DMS 273 (cell line): ENCODE data around the gene NID2.

ENCODE experiments used
- DNase-seq: peaks from one replicate; lab custom pipeline; 2025; ENCODE audit not compliant: unreplicated experiment; lab: John Stamatoyannopoulos, UW

Gene NID2

GRCh38 chr14:51967521-51967920, 101.3 kb downstream of the NID2 start:
- DNase-seq, result no peak

GRCh38 chr14:51963286-51963685, 105.6 kb downstream of the NID2 start:
- no peak for DNase-seq

GRCh38 chr14:51962711-51963110, 106.1 kb downstream of the NID2 start:
- no peak for DNase-seq

- no peak for DNase-seq
Observed at GRCh38 chr14:51960866-51961265, 108.0 kb downstream of the NID2 start.

- no peak for DNase-seq
Observed at GRCh38 chr14:51959928-51960327, 108.9 kb downstream of the NID2 start.

- no peak for DNase-seq
Observed at GRCh38 chr14:51957950-51958349, 110.9 kb downstream of the NID2 start.
